GM10266 (cell line): ENCODE results near the gene PEPD.

Experiments
- DNase-seq: peaks from one replicate; pipeline ENCODE4 v3.0.0; 2012; ENCODE audit errors: extremely low spot score
- CTCF ChIP-seq: IDR thresholded peaks from 2 replicates; pipeline ENCODE4 v1.5.1; 2012; ENCODE audit warnings: mild to moderate bottlenecking, low read depth; ENCODE audit not compliant: control insufficient read depth, insufficient read depth; ENCODE audit errors: missing control alignments

PEPD gene

GRCh38 chr19:33498391-33499000, 23.1 kb downstream of the PEPD start:
- DNase-seq = no peak
- no peak for TF ChIP-seq CTCF

GRCh38 chr19:33497778-33498175, 23.8 kb downstream of the PEPD start:
- DNase-seq = no peak
- TF ChIP-seq CTCF = no peak

GRCh38 chr19:33497131-33497777, 24.3 kb downstream of the PEPD start:
- DNase-seq = no peak

GRCh38 chr19:33496038-33496895, 25.3 kb downstream of the PEPD start:
- DNase-seq = no peak
- TF ChIP-seq CTCF = no peak

More at GRCh38 chr19:33497131-33497777, 24.3 kb downstream of the PEPD start:
- TF ChIP-seq CTCF = no peak

GRCh38 chr19:33493401-33494275, 28.0 kb downstream of the PEPD start:
- no peak for DNase-seq
- no peak for TF ChIP-seq CTCF

- no peak for DNase-seq
- no peak for TF ChIP-seq CTCF
Measured at GRCh38 chr19:33492951-33493350, 28.6 kb downstream of the PEPD start.
